Neural progenitor cell (in vitro differentiated cells): ENCODE data around the gene CAV2. TPM values are rescaled to one million over a fixed set of nuclear protein-coding genes. Genes with fewer than 3 reads are reported as not detected.
A peak's percentile ranks its signal among the peaks of the same experiment; 100 is the strongest.

ENCODE experiments used
- DNase-seq: peaks from one replicate; pipeline ENCODE4 v3.0.0-alpha.2; 2016; ENCODE audit warnings: low spot score
- H2AFZ ChIP-seq: fragments of 200-600 bp; sonication (generic); replicated peaks from 2 replicates; pipeline ENCODE4 v1.6.1; 2016; ENCODE audit warnings: antibody characterized with exemption
- H3F3A ChIP-seq: fragments of 200-600 bp; sonication (generic); 2 replicates; pipeline ENCODE4 v1.6.1; 2016; ENCODE audit warnings: antibody characterized with exemption, low read depth
- H3K27ac ChIP-seq: fragments of 200-600 bp; sonication (generic); 2 replicates; pipeline ENCODE4 v1.5.1; 2016; ENCODE audit warnings: mild to moderate bottlenecking
- H3K27me3 ChIP-seq: fragments of 200-600 bp; sonication (generic); 2 replicates; pipeline ENCODE4 v1.6.1; 2016; ENCODE audit warnings: mild to moderate bottlenecking, moderate library complexity
- H3K36me3 ChIP-seq: fragments of 200-600 bp; sonication (generic); 2 replicates; pipeline ENCODE4 v1.5.1; 2016
- H3K4me1 ChIP-seq: fragments of 200-600 bp; sonication (generic); 2 replicates; pipeline ENCODE4 v1.6.1; 2016; ENCODE audit warnings: mixed run types
- H3K4me2 ChIP-seq: fragments of 200-600 bp; sonication (generic); 2 replicates; pipeline ENCODE4 v1.6.1; 2016
- H3K4me3 ChIP-seq: fragments of 200-600 bp; sonication (generic); 2 replicates; pipeline ENCODE4 v1.5.1; 2016
- H3K79me2 ChIP-seq: fragments of 200-600 bp; sonication (generic); 2 replicates; pipeline ENCODE4 v1.6.1; 2016; ENCODE audit warnings: low read depth
- H3K9ac ChIP-seq: fragments of 200-600 bp; sonication (generic); 2 replicates; pipeline ENCODE4 v1.6.1; 2016
- H3K9me3 ChIP-seq: fragments of 200-600 bp; sonication (generic); 2 replicates; pipeline ENCODE4 v1.5.1; 2016; ENCODE audit warnings: low read depth
- H4K20me1 ChIP-seq: fragments of 200-600 bp; sonication (generic); 2 replicates; pipeline ENCODE4 v1.6.1; 2016; ENCODE audit warnings: low read depth
- H3K27ac Mint-ChIP-seq: 3 replicates; pipeline ENCODE4 v1.8.0; 2021; ENCODE audit warnings: mixed read lengths
- H3K27me3 Mint-ChIP-seq: 2 replicates; pipeline ENCODE4 v1.8.0; 2022; ENCODE audit warnings: low read depth, mild to moderate bottlenecking, inconsistent platforms, moderate library complexity, mixed read lengths; ENCODE audit not compliant: insufficient read depth
- H3K36me3 Mint-ChIP-seq: 3 replicates; pipeline ENCODE4 v1.8.0; 2021; ENCODE audit warnings: mixed read lengths
- H3K4me1 Mint-ChIP-seq: 3 replicates; pipeline ENCODE4 v1.8.0; 2021; ENCODE audit warnings: mixed read lengths
- H3K4me3 Mint-ChIP-seq: 3 replicates; pipeline ENCODE4 v1.8.0; 2021; ENCODE audit warnings: mild to moderate bottlenecking, moderate library complexity, mixed read lengths
- H3K9me3 Mint-ChIP-seq: 3 replicates; pipeline ENCODE4 v1.8.0; 2020; ENCODE audit warnings: mixed read lengths
- EZH2 ChIP-seq: fragments of 200-600 bp; sonication (generic); IDR thresholded peaks from 2 replicates; pipeline ENCODE4 v1.6.1; 2017; ENCODE audit warnings: antibody characterized with exemption, mild to moderate bottlenecking, moderate library complexity
- EZH2phosphoT487 ChIP-seq: fragments of 200-600 bp; sonication (generic); IDR thresholded peaks from 2 replicates; pipeline ENCODE4 v1.6.1; 2017; ENCODE audit warnings: antibody characterized with exemption
- total RNA-seq: library from RNA; depleted of rRNA; stranded (reverse); fragments of >200 nt; gene quantifications from 2 replicates; pipeline ENCODE4 v1.2.3, GENCODE V29; 2015; ENCODE audit warnings: low replicate concordance
- TF ChIP-seq, protein P1 (sequence below): fragments of 200-600 bp; sonication (generic); IDR thresholded peaks from 2 replicates; pipeline ENCODE4 v1.5.1; 2017; ENCODE audit warnings: antibody characterized with exemption, mild to moderate bottlenecking

Gene CAV2
- total RNA-seq, 1 donor from 2014 or later: 0.37 TPM

DNA sequence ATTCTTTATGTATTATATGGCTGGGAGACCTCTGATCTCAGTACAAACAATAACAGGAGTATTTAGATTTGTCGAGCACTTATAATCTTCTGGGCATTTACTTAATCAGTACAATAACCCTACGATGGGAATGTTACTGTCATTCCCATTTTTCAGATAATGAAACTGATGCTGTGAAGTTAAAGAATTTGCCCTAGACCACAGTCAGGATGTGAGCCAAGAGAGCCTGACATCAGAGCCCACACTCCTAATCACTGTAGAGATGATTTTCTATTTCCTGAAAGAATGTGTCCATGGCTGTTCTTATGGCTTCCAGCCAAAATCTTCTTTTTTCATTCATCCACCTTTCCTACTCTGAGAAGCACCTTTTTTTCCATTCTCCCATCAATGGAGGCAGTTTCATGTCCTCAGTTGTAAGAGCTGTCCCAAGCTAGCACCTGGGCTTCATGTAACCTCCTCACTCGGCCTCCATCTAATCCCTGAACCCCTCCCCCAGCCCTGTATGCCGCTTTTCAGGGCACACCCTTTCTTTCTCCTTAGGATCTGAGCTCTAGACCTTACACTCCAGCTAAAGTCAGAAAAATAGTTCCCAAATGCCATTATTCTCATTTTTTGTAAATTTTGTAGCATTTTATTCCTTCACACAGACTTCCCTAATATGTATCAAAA lies 13.1 kb downstream of the CAV2 start:
- Mint-ChIP-seq H3K27me3 (peaks cover 2% of the 10 kb centered on the region), H3K4me3 (no peak overlapping the region), H3K27ac (no peak overlapping the region), H3K9me3 (no peaks in the 10 kb centered on the region), H3K4me1 (peaks cover 11% of the 10 kb centered on the region), H3K36me3 (no peaks in the 10 kb centered on the region)
- H3K4me2 ChIP-seq: no peak overlapping the region
- H3F3A ChIP-seq: peaks cover 17% of the 10 kb centered on the region
- no peaks in the 10 kb centered on the region for H3K79me2 ChIP-seq
- TF ChIP-seq EZH2phosphoT487: no peak
- no peak overlapping the region for H3K27ac ChIP-seq
- DNase-seq: no peak
- no peaks in the 10 kb centered on the region for H3K27me3 ChIP-seq
- H3K9me3 ChIP-seq: no peaks in the 10 kb centered on the region
- no peak overlapping the region for H3K4me3 ChIP-seq
- H2AFZ ChIP-seq: peak overlapping the region; percentile 59
- no peaks in the 10 kb centered on the region for H3K36me3 ChIP-seq
- H4K20me1 ChIP-seq: no peaks in the 10 kb centered on the region
- H3K4me1 ChIP-seq: peaks cover 24% of the 10 kb centered on the region
- no peak overlapping the region for H3K9ac ChIP-seq

DNA sequence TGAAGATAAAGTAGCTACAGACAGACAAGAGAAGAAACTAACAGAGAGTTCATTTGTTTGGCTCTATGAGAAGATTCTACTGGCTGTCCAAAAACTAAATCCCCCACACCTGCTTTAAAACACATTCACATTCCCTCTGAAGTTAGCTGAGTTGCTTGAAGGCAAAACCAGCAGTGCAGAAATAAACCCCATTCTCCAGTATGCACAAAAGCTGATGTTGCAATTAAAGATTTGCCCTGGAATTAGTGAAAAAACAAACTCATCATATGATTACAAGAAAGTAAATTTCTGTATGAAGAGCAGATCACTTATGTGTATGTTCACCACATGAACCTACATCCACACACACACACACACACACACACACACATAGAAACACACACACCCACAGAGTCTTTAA lies 16.0 kb downstream of the CAV2 start:
- peaks cover 11% of the 10 kb centered on the region for H3K4me1 Mint-ChIP-seq
- no peaks in the 10 kb centered on the region for H3K9me3 Mint-ChIP-seq
- no peaks in the 10 kb centered on the region for H3K27me3 Mint-ChIP-seq
- Histone ChIP-seq H3K79me2 (no peaks in the 10 kb centered on the region), H4K20me1 (no peaks in the 10 kb centered on the region), H3K27me3 (no peaks in the 10 kb centered on the region), H3K36me3 (no peaks in the 10 kb centered on the region), H3K9ac (no peak overlapping the region), H2AFZ (peak overlapping the region; percentile 40), H3K27ac (no peak overlapping the region), H3K9me3 (no peaks in the 10 kb centered on the region), H3K4me3 (no peak overlapping the region), H3K4me1 (peaks cover 24% of the 10 kb centered on the region), H3F3A (peaks cover 17% of the 10 kb centered on the region), H3K4me2 (peak overlapping the region; percentile 9)
- DNase-seq: no peak
- H3K27ac Mint-ChIP-seq: no peak overlapping the region
- TF ChIP-seq EZH2phosphoT487: no peak
- TF ChIP-seq, protein P1, sequence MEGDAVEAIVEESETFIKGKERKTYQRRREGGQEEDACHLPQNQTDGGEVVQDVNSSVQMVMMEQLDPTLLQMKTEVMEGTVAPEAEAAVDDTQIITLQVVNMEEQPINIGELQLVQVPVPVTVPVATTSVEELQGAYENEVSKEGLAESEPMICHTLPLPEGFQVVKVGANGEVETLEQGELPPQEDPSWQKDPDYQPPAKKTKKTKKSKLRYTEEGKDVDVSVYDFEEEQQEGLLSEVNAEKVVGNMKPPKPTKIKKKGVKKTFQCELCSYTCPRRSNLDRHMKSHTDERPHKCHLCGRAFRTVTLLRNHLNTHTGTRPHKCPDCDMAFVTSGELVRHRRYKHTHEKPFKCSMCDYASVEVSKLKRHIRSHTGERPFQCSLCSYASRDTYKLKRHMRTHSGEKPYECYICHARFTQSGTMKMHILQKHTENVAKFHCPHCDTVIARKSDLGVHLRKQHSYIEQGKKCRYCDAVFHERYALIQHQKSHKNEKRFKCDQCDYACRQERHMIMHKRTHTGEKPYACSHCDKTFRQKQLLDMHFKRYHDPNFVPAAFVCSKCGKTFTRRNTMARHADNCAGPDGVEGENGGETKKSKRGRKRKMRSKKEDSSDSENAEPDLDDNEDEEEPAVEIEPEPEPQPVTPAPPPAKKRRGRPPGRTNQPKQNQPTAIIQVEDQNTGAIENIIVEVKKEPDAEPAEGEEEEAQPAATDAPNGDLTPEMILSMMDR: no peak
- TF ChIP-seq EZH2: no peak
- H3K36me3 Mint-ChIP-seq: no peaks in the 10 kb centered on the region
- no peak overlapping the region for H3K4me3 Mint-ChIP-seq

DNA sequence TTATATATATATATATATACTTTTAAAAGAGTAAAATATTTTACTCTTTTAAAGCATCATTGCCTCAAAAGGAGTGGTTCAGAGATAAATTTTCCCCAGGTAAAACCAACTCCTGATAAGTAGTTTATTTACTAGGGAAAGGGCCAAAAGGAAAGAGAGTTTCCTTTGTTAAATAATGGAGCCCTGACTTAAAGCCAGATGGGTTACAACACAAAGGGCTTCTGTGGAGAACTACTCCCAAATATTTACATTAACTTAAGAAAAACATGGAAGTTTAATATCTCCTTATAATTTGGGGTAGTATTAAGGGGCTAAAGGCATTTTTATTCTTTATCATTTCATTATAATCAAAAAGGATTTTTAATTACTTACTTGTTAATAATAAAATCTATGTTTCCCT lies 16.8 kb downstream of the CAV2 start:
- Histone ChIP-seq H3K4me3 (no peak overlapping the region), H3K4me1 (peaks cover 20% of the 10 kb centered on the region), H3K4me2 (no peak overlapping the region), H4K20me1 (no peaks in the 10 kb centered on the region), H3K79me2 (no peaks in the 10 kb centered on the region), H3K9me3 (no peaks in the 10 kb centered on the region), H3K27ac (no peak overlapping the region), H3K36me3 (no peaks in the 10 kb centered on the region), H3F3A (peaks cover 15% of the 10 kb centered on the region), H2AFZ (no peak overlapping the region), H3K27me3 (no peaks in the 10 kb centered on the region), H3K9ac (no peak overlapping the region)
- DNase-seq: no peak
- no peaks in the 10 kb centered on the region for H3K27me3 Mint-ChIP-seq
- no peaks in the 10 kb centered on the region for H3K9me3 Mint-ChIP-seq
- no peak overlapping the region for H3K4me3 Mint-ChIP-seq
- H3K27ac Mint-ChIP-seq: no peak overlapping the region
- no peak for TF ChIP-seq EZH2phosphoT487
- peaks cover 9% of the 10 kb centered on the region for H3K4me1 Mint-ChIP-seq
- H3K36me3 Mint-ChIP-seq: no peaks in the 10 kb centered on the region

DNA sequence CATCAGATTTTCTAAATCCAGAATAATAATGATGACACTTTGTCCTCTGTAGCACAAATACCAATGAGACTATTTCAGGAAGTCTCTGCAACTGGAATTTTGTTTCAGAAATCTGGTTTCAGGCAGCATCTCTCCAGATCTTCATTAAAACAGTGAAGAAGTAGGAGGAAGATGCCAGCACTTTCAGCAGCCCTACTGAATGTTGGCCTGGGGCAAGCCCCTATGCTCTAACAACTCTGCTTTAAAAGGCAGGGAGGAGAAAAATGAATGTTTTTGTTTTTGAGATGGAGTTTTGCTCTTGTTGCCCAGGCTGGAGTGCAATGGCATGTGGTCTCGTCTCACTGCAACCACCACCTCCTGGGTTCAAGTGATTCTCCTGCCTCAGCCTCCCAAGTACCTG lies 18.1 kb downstream of the CAV2 start:
- Histone ChIP-seq H3K9ac (no peak overlapping the region), H3K79me2 (no peaks in the 10 kb centered on the region), H3F3A (peaks cover 6% of the 10 kb centered on the region), H4K20me1 (no peaks in the 10 kb centered on the region), H3K4me2 (no peak overlapping the region), H3K4me3 (no peak overlapping the region), H2AFZ (no peak overlapping the region), H3K9me3 (no peaks in the 10 kb centered on the region), H3K27me3 (no peaks in the 10 kb centered on the region), H3K36me3 (no peaks in the 10 kb centered on the region), H3K27ac (no peak overlapping the region), H3K4me1 (peaks cover 11% of the 10 kb centered on the region)
- H3K4me1 Mint-ChIP-seq: no peaks in the 10 kb centered on the region
- H3K27ac Mint-ChIP-seq: no peak overlapping the region
- TF ChIP-seq EZH2phosphoT487 (no peak), EZH2 (no peak)
- TF ChIP-seq, protein P1: no peak
- H3K36me3 Mint-ChIP-seq: no peaks in the 10 kb centered on the region
- no peaks in the 10 kb centered on the region for H3K9me3 Mint-ChIP-seq
- no peak for DNase-seq
- H3K27me3 Mint-ChIP-seq: peaks cover 1% of the 10 kb centered on the region
- no peak overlapping the region for H3K4me3 Mint-ChIP-seq
